K562 (cell line): ENCODE data around the gene P3H4. TPM values are rescaled to one million over a fixed set of nuclear protein-coding genes. Genes with fewer than 3 reads are reported as not detected.

Experiments
- CCNT2 ChIP-seq: IDR thresholded peaks from 2 replicates; pipeline ENCODE4 v1.6.1; 2011; ENCODE audit warnings: borderline replicate concordance, low read depth, mild to moderate bottlenecking, moderate library complexity, mixed read lengths, low read length; ENCODE audit not compliant: insufficient read length; ENCODE audit errors: extremely low read depth
- CEBPB ChIP-seq: fragments of 450-650 bp; IDR thresholded peaks from 2 replicates; pipeline ENCODE4 v1.6.1; 2016; ENCODE audit warnings: missing genetic modification characterization, missing compliant biosample characterization
- CXXC5 ChIP-seq: fragments of 250-450 bp; sonication (Bioruptor Pico); IDR thresholded peaks from 2 replicates; pipeline ENCODE4 v1.8.0; 2022; ENCODE audit warnings: inconsistent platforms, mild to moderate bottlenecking, moderate library complexity
- ESRRA ChIP-seq: fragments of 450-650 bp; IDR thresholded peaks from 2 replicates; pipeline ENCODE4 v1.6.1; 2014; ENCODE audit warnings: low read depth, mild to moderate bottlenecking, moderate library complexity, borderline replicate concordance
- HCFC1 ChIP-seq: IDR thresholded peaks from 2 replicates; pipeline ENCODE4 v1.6.1; 2012; ENCODE audit warnings: low read depth, low read length, improper control_type of control experiment
- HDAC8 ChIP-seq: fragments of 450-650 bp; IDR thresholded peaks from 2 replicates; pipeline ENCODE4 v1.6.1; 2016; ENCODE audit warnings: mild to moderate bottlenecking, missing genetic modification characterization, moderate library complexity, missing compliant biosample characterization
- KLF1 ChIP-seq: fragments of 450-650 bp; IDR thresholded peaks from 2 replicates; pipeline ENCODE4 v1.6.1; 2016; ENCODE audit warnings: missing genetic modification characterization, missing compliant biosample characterization
- MAZ ChIP-seq, 2 experiments: fragments of 450-650 bp in 1 of 2; sonication (generic) in 1 of 2; formaldehyde crosslinking; IDR thresholded peaks in 1 of 2; conservative IDR thresholded peaks in 1 of 2; 2 replicates each; pipeline versions ENCODE4 v1.4.0 to v1.5.0; 2020; ENCODE audit warnings: mild to moderate bottlenecking in 1 of 2, missing genetic modification reagents in 1 of 2
- POLR2G ChIP-seq: fragments of 200-400 bp; formaldehyde crosslinking; IDR thresholded peaks from 2 replicates; pipeline ENCODE4 v1.6.1; 2017; ENCODE audit warnings: low read depth, mild to moderate bottlenecking, antibody characterized with exemption, low read length, moderate library complexity
- SMARCA5 ChIP-seq: fragments of 450-650 bp; IDR thresholded peaks from 2 replicates; pipeline ENCODE4 v1.6.1; 2016
- SP1 ChIP-seq: sonication (generic); formaldehyde crosslinking; IDR thresholded peaks from 2 replicates; pipeline ENCODE4 v1.8.1; 2022; ENCODE audit warnings: mild to moderate bottlenecking, missing genetic modification reagents
- STAG1 ChIP-seq: sonication (generic); formaldehyde crosslinking; IDR thresholded peaks from 2 replicates; pipeline ENCODE4 v1.5.0; 2020; ENCODE audit warnings: missing genetic modification reagents, borderline replicate concordance
- ZKSCAN8 ChIP-seq: fragments of 200-800 bp; sonication (Bioruptor generic); IDR thresholded peaks from 2 replicates; pipeline ENCODE4 v1.6.1; 2016; ENCODE audit warnings: missing genetic modification characterization, missing compliant biosample characterization
- ZNF354B ChIP-seq: fragments of 250-450 bp; sonication (Bioruptor Pico); IDR thresholded peaks from 2 replicates; pipeline ENCODE4 v1.4.0; 2020
- ZNF41 ChIP-seq: fragments of 250-450 bp; sonication (Bioruptor Pico); conservative IDR thresholded peaks from 2 replicates; pipeline ENCODE4 v1.4.0; 2020; ENCODE audit warnings: mild to moderate bottlenecking
- ZNF436 ChIP-seq: fragments of 250-450, 450-650 bp; sonication (Bioruptor Pico); formaldehyde crosslinking; IDR thresholded peaks from 2 replicates; pipeline ENCODE4 v1.7.0; 2020; ENCODE audit warnings: mild to moderate bottlenecking
- ZNF583 ChIP-seq: fragments of 250-450 bp; sonication (Bioruptor Pico); IDR thresholded peaks from 2 replicates; pipeline ENCODE4 v1.4.0; 2020
- ZNF699 ChIP-seq: fragments of 250-450 bp; sonication (Bioruptor Pico); IDR thresholded peaks from 2 replicates; pipeline ENCODE4 v1.8.0; 2021; ENCODE audit warnings: mild to moderate bottlenecking, moderate library complexity; ENCODE audit not compliant: insufficient replicate concordance
- polyA plus RNA-seq, 8 experiments: library from polyadenylated mRNA; depleted of rRNA in 4 of 8; stranded (reverse) in 5 of 8; unstranded in 3 of 8; fragments of >200 nt; fragmentation: Nextera tagmentation in 2 of 8; fragmentation: Illumina TruSeq in 1 of 8; extraction: Ambion mirVana in 2 of 8; extraction: Trizol in 1 of 8; gene quantifications; 2 replicates each; pipeline versions ENCODE4 v1.2.1 to v1.2.3, GENCODE V29; 2011 to 2014; ENCODE audit warnings: inconsistent platforms in 1 of 8, missing spikeins in 1 of 8
- total RNA-seq, 7 experiments: library from RNA; depleted of rRNA in 6 of 7; stranded (reverse); fragments of >200 nt in 6 of 7; fragmentation: Illumina TruSeq in 2 of 7; extraction: Trizol in 2 of 7; gene quantifications; 2 replicates each; pipeline versions ENCODE4 v1.2.1 to v1.2.3, GENCODE V29; 2011 to 2021; ENCODE audit warnings: low replicate concordance in 1 of 7
- TF ChIP-seq, protein P1 (sequence below): fragments of 450-650 bp; conservative IDR thresholded peaks from 2 replicates; pipeline ENCODE4 v1.6.1; 2016; ENCODE audit warnings: missing genetic modification characterization, low read depth, mild to moderate bottlenecking, control low read depth, missing compliant biosample characterization
- TF ChIP-seq, protein P2 (sequence below): fragments of 200-800 bp; sonication (Bioruptor generic); IDR thresholded peaks from 2 replicates; pipeline ENCODE4 v1.6.1; 2017; ENCODE audit warnings: missing genetic modification characterization, missing compliant biosample characterization
- TF ChIP-seq, protein P3 (sequence below): fragments of 250-450 bp; sonication (Bioruptor Pico); IDR thresholded peaks from 2 replicates; pipeline ENCODE4 v1.4.0; 2020; ENCODE audit warnings: mild to moderate bottlenecking
- TF ChIP-seq, protein P4 (sequence below): sonication (generic); IDR thresholded peaks from 2 replicates; pipeline ENCODE4 v1.6.1; 2016

The P3H4 gene
- total and polyA plus RNA-seq, 9 of the 15 experiments (the other 6 are each of a cell fraction or from before 2014, with no cell fraction given): 0.10 to 3.7 (median 1.0) TPM

DNA sequence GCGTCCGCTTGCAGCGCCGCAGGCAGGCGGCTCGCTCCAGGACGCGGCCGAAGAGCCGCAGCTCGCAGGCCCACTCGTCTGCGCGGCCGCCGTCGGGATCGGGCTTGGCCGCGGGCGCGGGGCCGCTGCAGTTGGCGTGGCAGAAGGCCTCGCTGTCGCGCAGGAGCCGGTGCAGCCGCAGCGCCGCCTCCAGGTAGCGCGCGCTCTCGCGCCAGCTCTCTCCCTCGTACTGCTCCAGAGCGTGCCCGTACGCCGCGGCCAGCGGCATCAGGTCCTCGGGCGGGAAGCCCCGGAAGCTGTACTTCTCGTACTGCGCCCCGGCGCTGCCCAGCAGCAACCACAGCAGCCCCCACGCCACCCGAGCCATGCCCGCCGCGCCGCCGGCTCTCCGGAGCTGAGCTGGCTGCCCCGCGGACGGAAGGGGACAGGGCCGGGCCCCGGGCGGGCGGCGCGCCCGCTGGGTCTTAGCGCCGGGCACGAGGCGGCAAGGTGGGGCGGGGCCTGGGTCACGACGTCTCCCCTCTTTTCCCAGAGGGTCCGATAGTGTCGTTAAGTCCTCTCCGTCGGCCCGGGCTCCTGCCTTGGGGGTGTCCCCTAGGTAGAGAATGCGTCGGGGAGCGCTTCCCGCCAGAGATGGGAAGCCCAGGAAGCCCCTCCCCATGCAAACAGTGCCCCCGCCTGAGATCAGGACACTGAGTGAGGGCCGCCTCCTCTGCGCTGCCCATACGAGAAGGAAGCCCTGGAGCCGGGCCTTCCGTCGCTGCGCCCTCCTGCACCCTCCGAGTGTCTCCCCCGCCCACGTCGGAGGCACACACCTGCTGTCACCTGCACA is at the start of gene P3H4 (continued):
- TF ChIP-seq CCNT2 (no peak), STAG1 (no peak), ZKSCAN8 (no peak), KLF1 (tag) (no peak), POLR2G (peak; percentile 80), HCFC1 (no peak), SMARCA5 (no peak), ZNF436 (CRISPR knock-in tag) (no peak), ZNF354B (CRISPR knock-in tag) (no peak), HDAC8 (tag) (peak; percentile 75), MAZ (CRISPR knock-in tag; conservative IDR thresholded peaks at IDR 0.05 in 1 of 2, IDR thresholded peaks at IDR 0.05 in 1 of 2) (peak in 1 of 2 experiments; percentile 15; a peak in 1 of 4 replicates), ZNF583 (CRISPR knock-in tag) (no peak), SP1 (CRISPR knock-in tag) (no peak), ZNF699 (CRISPR knock-in tag) (no peak), CEBPB (tag) (no peak), CXXC5 (CRISPR knock-in tag) (peak; percentile 69), ESRRA (0 out of 2 replicates have a peak, but pooled peaks have one; percentile 10), ZNF41 (CRISPR knock-in tag) (no peak)
- TF ChIP-seq, protein P1, sequence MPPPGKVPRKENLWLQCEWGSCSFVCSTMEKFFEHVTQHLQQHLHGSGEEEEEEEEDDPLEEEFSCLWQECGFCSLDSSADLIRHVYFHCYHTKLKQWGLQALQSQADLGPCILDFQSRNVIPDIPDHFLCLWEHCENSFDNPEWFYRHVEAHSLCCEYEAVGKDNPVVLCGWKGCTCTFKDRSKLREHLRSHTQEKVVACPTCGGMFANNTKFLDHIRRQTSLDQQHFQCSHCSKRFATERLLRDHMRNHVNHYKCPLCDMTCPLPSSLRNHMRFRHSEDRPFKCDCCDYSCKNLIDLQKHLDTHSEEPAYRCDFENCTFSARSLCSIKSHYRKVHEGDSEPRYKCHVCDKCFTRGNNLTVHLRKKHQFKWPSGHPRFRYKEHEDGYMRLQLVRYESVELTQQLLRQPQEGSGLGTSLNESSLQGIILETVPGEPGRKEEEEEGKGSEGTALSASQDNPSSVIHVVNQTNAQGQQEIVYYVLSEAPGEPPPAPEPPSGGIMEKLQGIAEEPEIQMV (tag): no peak
- TF ChIP-seq, protein P2, sequence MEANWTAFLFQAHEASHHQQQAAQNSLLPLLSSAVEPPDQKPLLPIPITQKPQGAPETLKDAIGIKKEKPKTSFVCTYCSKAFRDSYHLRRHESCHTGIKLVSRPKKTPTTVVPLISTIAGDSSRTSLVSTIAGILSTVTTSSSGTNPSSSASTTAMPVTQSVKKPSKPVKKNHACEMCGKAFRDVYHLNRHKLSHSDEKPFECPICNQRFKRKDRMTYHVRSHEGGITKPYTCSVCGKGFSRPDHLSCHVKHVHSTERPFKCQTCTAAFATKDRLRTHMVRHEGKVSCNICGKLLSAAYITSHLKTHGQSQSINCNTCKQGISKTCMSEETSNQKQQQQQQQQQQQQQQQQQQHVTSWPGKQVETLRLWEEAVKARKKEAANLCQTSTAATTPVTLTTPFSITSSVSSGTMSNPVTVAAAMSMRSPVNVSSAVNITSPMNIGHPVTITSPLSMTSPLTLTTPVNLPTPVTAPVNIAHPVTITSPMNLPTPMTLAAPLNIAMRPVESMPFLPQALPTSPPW (CRISPR knock-in tag): peak; percentile 41; the same call in 1 of the 2 replicates
- TF ChIP-seq, protein P3, sequence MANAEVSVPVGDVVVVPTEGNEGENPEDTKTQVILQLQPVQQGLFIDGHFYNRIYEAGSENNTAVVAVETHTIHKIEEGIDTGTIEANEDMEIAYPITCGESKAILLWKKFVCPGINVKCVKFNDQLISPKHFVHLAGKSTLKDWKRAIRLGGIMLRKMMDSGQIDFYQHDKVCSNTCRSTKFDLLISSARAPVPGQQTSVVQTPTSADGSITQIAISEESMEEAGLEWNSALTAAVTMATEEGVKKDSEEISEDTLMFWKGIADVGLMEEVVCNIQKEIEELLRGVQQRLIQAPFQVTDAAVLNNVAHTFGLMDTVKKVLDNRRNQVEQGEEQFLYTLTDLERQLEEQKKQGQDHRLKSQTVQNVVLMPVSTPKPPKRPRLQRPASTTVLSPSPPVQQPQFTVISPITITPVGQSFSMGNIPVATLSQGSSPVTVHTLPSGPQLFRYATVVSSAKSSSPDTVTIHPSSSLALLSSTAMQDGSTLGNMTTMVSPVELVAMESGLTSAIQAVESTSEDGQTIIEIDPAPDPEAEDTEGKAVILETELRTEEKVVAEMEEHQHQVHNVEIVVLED (CRISPR knock-in tag): peak; percentile 38
- TF ChIP-seq, protein P4, sequence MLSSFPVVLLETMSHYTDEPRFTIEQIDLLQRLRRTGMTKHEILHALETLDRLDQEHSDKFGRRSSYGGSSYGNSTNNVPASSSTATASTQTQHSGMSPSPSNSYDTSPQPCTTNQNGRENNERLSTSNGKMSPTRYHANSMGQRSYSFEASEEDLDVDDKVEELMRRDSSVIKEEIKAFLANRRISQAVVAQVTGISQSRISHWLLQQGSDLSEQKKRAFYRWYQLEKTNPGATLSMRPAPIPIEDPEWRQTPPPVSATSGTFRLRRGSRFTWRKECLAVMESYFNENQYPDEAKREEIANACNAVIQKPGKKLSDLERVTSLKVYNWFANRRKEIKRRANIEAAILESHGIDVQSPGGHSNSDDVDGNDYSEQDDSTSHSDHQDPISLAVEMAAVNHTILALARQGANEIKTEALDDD: no peak
